Panc1 (cell line): ENCODE results near the gene AFG1L. TPM values are rescaled to one million over a fixed set of nuclear protein-coding genes. Genes with fewer than 3 reads are reported as not detected.

ENCODE experiments used
- ATAC-seq: fragments of 200-7000 bp; cut with Tn5 transposase; 2 replicates; pipeline ENCODE4 v1.9.1; 2020; ENCODE audit warnings: mild to moderate bottlenecking, moderate library complexity
- BruUV-seq: library from RNA; stranded (reverse); fragments of 400-500 nt; replicated peaks from 2 replicates; lab custom pipeline; 2021; lab: Mats Ljungman, UMichigan
- CTCF ChIA-PET: fragments of 300-600 bp; sonication (Branson Sonifier 250); formaldehyde crosslinking; loops from one replicate; lab custom pipeline; 2022; ENCODE audit warnings: antibody characterized with exemption; lab: Charles Lee
- POLR2A ChIA-PET: fragments of 300-600 bp; sonication (Branson Sonifier 250); formaldehyde crosslinking; loops from one replicate; lab custom pipeline; 2022; ENCODE audit warnings: antibody characterized with exemption; lab: Charles Lee
- DNase-seq: peaks from one replicate; pipeline ENCODE4 v3.0.0-alpha.2; 2010; ENCODE audit warnings: low read depth, low spot score
- H3K27ac ChIP-seq: 2 replicates; pipeline ENCODE4 v1.5.1; 2011; ENCODE audit warnings: mild to moderate bottlenecking, low read length, inconsistent platforms
- H3K27me3 ChIP-seq: fragments of 200-500 bp; sonication (Bioruptor generic); 2 replicates; pipeline ENCODE4 v1.6.0; 2014; ENCODE audit warnings: low read length, inconsistent platforms; ENCODE audit not compliant: control insufficient read depth, insufficient read depth
- H3K36me3 ChIP-seq: fragments of 200-500 bp; sonication (Bioruptor generic); 2 replicates; pipeline ENCODE4 v1.5.1; 2014; ENCODE audit warnings: inconsistent platforms, mild to moderate bottlenecking, low read length, moderate library complexity; ENCODE audit not compliant: control insufficient read depth, insufficient read depth
- H3K4me1 ChIP-seq: 2 replicates; pipeline ENCODE4 v1.5.1; 2011; ENCODE audit warnings: inconsistent platforms, mild to moderate bottlenecking, low read length, moderate library complexity; ENCODE audit not compliant: control insufficient read depth, insufficient read depth
- H3K4me3 ChIP-seq, 2 experiments: 2 replicates each; pipeline ENCODE4 v1.5.1; 2011 to 2012; ENCODE audit warnings: low read depth in 2 of 2, low read length in 2 of 2, mild to moderate bottlenecking in 2 of 2, inconsistent platforms in 1 of 2, moderate library complexity in 1 of 2
- H3K9me3 ChIP-seq: fragments of 200-500 bp; sonication (Bioruptor generic); 2 replicates; pipeline ENCODE4 v1.5.1; 2014; ENCODE audit warnings: low read depth, mild to moderate bottlenecking, inconsistent platforms, low read length, moderate library complexity; ENCODE audit not compliant: control insufficient read depth, insufficient read depth
- POLR2AphosphoS5 ChIP-seq: IDR thresholded peaks from 2 replicates; pipeline ENCODE4 v1.6.1; 2012; ENCODE audit warnings: mild to moderate bottlenecking, low read depth, low read length, moderate library complexity
- SIN3A ChIP-seq: IDR thresholded peaks from 2 replicates; pipeline ENCODE4 v1.6.1; 2012; ENCODE audit warnings: low read depth, mild to moderate bottlenecking, low read length, moderate library complexity, borderline replicate concordance; ENCODE audit not compliant: insufficient read depth
- TCF7L2 ChIP-seq: IDR thresholded peaks from 2 replicates; pipeline ENCODE4 v1.6.1; 2011; ENCODE audit warnings: mild to moderate bottlenecking, low read depth, low read length, inconsistent platforms
- in situ Hi-C: cut with HindIII; loops from 2 replicates; pipeline ENCODE4 v1.10.0; 2016; ENCODE audit warnings: low sequenced_read_pairs, low pct_unique_long_range_greater_than_20kb
- intact Hi-C: fragments of 100-400 bp; cut with micrococcal nuclease; formaldehyde crosslinking; loops from one replicate; pipeline ENCODE4 v1.10.0; 2022; ENCODE audit not compliant: unreplicated experiment
- total RNA-seq: library from RNA; stranded (reverse); gene quantifications from one replicate; pipeline ENCODE4 v1.2.1, GENCODE V29; 2021; ENCODE audit not compliant: unreplicated experiment
- TF ChIP-seq, protein P1 (sequence below): fragments of 450-650 bp; IDR thresholded peaks from 2 replicates; pipeline ENCODE4 v1.5.1; 2017; ENCODE audit warnings: mild to moderate bottlenecking
- TF ChIP-seq, protein P2 (sequence below), 2 experiments: IDR thresholded peaks; 2 replicates each; pipeline ENCODE4 v1.6.1; 2011 to 2012; ENCODE audit warnings: low read depth in 2 of 2, control low read depth in 1 of 2, low read length in 1 of 2, mild to moderate bottlenecking in 1 of 2, moderate library complexity in 1 of 2; ENCODE audit not compliant: insufficient read depth in 1 of 2

Gene AFG1L
- total RNA-seq, 1 experiment from 2014 or later: 12.4 TPM

- no peak overlapping the region for H3K4me3 ChIP-seq
- ChIA-PET CTCF (no interaction called here), POLR2A (no interaction called here)
- H3K36me3 ChIP-seq: no peaks in the 10 kb centered on the region
- no peaks in the 10 kb centered on the region for H3K4me1 ChIP-seq
- H3K27me3 ChIP-seq: no peaks in the 10 kb centered on the region
- ATAC-seq (no peak), DNase-seq (no peak)
- intact Hi-C loops: no loop called here
- in situ Hi-C loops: no loop called here
- H3K27ac ChIP-seq: no peak overlapping the region
- H3K9me3 ChIP-seq: no peaks in the 10 kb centered on the region
- TF ChIP-seq TCF7L2: no peak
- TF ChIP-seq POLR2AphosphoS5: no peak
- TF ChIP-seq SIN3A: no peak
- TF ChIP-seq, protein P1, sequence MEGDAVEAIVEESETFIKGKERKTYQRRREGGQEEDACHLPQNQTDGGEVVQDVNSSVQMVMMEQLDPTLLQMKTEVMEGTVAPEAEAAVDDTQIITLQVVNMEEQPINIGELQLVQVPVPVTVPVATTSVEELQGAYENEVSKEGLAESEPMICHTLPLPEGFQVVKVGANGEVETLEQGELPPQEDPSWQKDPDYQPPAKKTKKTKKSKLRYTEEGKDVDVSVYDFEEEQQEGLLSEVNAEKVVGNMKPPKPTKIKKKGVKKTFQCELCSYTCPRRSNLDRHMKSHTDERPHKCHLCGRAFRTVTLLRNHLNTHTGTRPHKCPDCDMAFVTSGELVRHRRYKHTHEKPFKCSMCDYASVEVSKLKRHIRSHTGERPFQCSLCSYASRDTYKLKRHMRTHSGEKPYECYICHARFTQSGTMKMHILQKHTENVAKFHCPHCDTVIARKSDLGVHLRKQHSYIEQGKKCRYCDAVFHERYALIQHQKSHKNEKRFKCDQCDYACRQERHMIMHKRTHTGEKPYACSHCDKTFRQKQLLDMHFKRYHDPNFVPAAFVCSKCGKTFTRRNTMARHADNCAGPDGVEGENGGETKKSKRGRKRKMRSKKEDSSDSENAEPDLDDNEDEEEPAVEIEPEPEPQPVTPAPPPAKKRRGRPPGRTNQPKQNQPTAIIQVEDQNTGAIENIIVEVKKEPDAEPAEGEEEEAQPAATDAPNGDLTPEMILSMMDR: no peak
- TF ChIP-seq, protein P2, sequence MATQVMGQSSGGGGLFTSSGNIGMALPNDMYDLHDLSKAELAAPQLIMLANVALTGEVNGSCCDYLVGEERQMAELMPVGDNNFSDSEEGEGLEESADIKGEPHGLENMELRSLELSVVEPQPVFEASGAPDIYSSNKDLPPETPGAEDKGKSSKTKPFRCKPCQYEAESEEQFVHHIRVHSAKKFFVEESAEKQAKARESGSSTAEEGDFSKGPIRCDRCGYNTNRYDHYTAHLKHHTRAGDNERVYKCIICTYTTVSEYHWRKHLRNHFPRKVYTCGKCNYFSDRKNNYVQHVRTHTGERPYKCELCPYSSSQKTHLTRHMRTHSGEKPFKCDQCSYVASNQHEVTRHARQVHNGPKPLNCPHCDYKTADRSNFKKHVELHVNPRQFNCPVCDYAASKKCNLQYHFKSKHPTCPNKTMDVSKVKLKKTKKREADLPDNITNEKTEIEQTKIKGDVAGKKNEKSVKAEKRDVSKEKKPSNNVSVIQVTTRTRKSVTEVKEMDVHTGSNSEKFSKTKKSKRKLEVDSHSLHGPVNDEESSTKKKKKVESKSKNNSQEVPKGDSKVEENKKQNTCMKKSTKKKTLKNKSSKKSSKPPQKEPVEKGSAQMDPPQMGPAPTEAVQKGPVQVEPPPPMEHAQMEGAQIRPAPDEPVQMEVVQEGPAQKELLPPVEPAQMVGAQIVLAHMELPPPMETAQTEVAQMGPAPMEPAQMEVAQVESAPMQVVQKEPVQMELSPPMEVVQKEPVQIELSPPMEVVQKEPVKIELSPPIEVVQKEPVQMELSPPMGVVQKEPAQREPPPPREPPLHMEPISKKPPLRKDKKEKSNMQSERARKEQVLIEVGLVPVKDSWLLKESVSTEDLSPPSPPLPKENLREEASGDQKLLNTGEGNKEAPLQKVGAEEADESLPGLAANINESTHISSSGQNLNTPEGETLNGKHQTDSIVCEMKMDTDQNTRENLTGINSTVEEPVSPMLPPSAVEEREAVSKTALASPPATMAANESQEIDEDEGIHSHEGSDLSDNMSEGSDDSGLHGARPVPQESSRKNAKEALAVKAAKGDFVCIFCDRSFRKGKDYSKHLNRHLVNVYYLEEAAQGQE (IDR thresholded peaks at IDR 0.05; ENCODE audit: insufficient read depth in 1 of 2, low read depth in 2 of 2, low read length in 1 of 2): no peak
- BruUV-seq: no TSS peak
Measured at GRCh38 chr6:108277831-108278230, 17.0 kb upstream of the AFG1L start.

DNA sequence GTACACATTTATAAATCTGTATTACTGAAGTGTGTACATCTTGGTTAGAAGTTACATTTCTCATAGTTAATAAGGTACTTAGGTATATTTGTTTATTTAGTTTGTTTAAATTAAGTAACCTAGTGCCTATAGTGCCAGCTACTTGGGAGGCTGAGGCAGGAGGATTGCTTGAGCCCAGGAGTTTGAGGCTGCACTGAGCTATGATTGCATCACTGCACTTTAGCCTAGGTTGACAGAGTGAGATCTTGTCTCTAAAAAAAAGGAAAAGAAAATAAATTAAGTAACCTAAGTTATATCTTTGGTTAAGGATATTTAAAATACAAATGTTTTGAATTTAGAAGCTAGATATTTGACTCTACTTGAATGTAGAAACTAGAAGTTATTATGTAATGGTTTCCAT is 9.5 kb upstream of the AFG1L start:
- no peak for TF ChIP-seq SIN3A
- TF ChIP-seq, protein P2 (IDR thresholded peaks at IDR 0.05; ENCODE audit: insufficient read depth in 1 of 2, low read depth in 2 of 2, low read length in 1 of 2): no peak
- TF ChIP-seq TCF7L2: no peak
- TF ChIP-seq POLR2AphosphoS5: no peak
- TF ChIP-seq, protein P1: no peak
- Histone ChIP-seq H3K36me3 (no peaks in the 10 kb centered on the region), H3K27ac (no peak overlapping the region), H3K27me3 (no peaks in the 10 kb centered on the region), H3K4me1 (no peaks in the 10 kb centered on the region), H3K4me3 (no peak overlapping the region), H3K9me3 (no peaks in the 10 kb centered on the region)
- POLR2A ChIA-PET: interaction anchor here (0.7 kb wide), 1 partner anchor 21 kb away, joined by 3 read pairs; no protein-coding TSS in a partner anchor
- DNase-seq (no peak), ATAC-seq (no peak)
- intact Hi-C loops: no loop called here
- CTCF ChIA-PET: interaction anchor here (0.6 kb wide), 1 partner anchor 195 kb away, joined by 3 read pairs; no protein-coding TSS in a partner anchor
- no TSS peak for BruUV-seq
- in situ Hi-C loops: no loop called here
